Panc1 (cell line): Measurements from ENCODE around the gene MED13. TPM values are rescaled to one million over a fixed set of nuclear protein-coding genes. Genes with fewer than 3 reads are reported as not detected.

Experiments used
- ATAC-seq: fragments of 200-7000 bp; cut with Tn5 transposase; 2 replicates; pipeline ENCODE4 v1.9.1; 2020; ENCODE audit warnings: mild to moderate bottlenecking, moderate library complexity
- BruUV-seq: library from RNA; stranded (reverse); fragments of 400-500 nt; replicated peaks from 2 replicates; lab custom pipeline; 2021; lab: Mats Ljungman, UMichigan
- CTCF ChIA-PET: fragments of 300-600 bp; sonication (Branson Sonifier 250); formaldehyde crosslinking; loops from one replicate; lab custom pipeline; 2022; ENCODE audit warnings: antibody characterized with exemption; lab: Charles Lee
- POLR2A ChIA-PET: fragments of 300-600 bp; sonication (Branson Sonifier 250); formaldehyde crosslinking; loops from one replicate; lab custom pipeline; 2022; ENCODE audit warnings: antibody characterized with exemption; lab: Charles Lee
- DNase-seq: peaks from one replicate; pipeline ENCODE4 v3.0.0-alpha.2; 2010; ENCODE audit warnings: low read depth, low spot score
- H3K27ac ChIP-seq: 2 replicates; pipeline ENCODE4 v1.5.1; 2011; ENCODE audit warnings: mild to moderate bottlenecking, low read length, inconsistent platforms
- H3K27me3 ChIP-seq: fragments of 200-500 bp; sonication (Bioruptor generic); 2 replicates; pipeline ENCODE4 v1.6.0; 2014; ENCODE audit warnings: low read length, inconsistent platforms; ENCODE audit not compliant: control insufficient read depth, insufficient read depth
- H3K36me3 ChIP-seq: fragments of 200-500 bp; sonication (Bioruptor generic); 2 replicates; pipeline ENCODE4 v1.5.1; 2014; ENCODE audit warnings: inconsistent platforms, mild to moderate bottlenecking, low read length, moderate library complexity; ENCODE audit not compliant: control insufficient read depth, insufficient read depth
- H3K4me1 ChIP-seq: 2 replicates; pipeline ENCODE4 v1.5.1; 2011; ENCODE audit warnings: inconsistent platforms, mild to moderate bottlenecking, low read length, moderate library complexity; ENCODE audit not compliant: control insufficient read depth, insufficient read depth
- H3K4me3 ChIP-seq, 2 experiments: 2 replicates each; pipeline ENCODE4 v1.5.1; 2011 to 2012; ENCODE audit warnings: low read depth in 2 of 2, low read length in 2 of 2, mild to moderate bottlenecking in 2 of 2, inconsistent platforms in 1 of 2, moderate library complexity in 1 of 2
- H3K9me3 ChIP-seq: fragments of 200-500 bp; sonication (Bioruptor generic); 2 replicates; pipeline ENCODE4 v1.5.1; 2014; ENCODE audit warnings: low read depth, mild to moderate bottlenecking, inconsistent platforms, low read length, moderate library complexity; ENCODE audit not compliant: control insufficient read depth, insufficient read depth
- CTCF ChIP-seq: fragments of 450-650 bp; IDR thresholded peaks from 2 replicates; pipeline ENCODE4 v1.5.1; 2017; ENCODE audit warnings: mild to moderate bottlenecking
- POLR2AphosphoS5 ChIP-seq: IDR thresholded peaks from 2 replicates; pipeline ENCODE4 v1.6.1; 2012; ENCODE audit warnings: mild to moderate bottlenecking, low read depth, low read length, moderate library complexity
- REST ChIP-seq, 2 experiments: IDR thresholded peaks; 2 replicates each; pipeline ENCODE4 v1.6.1; 2011 to 2012; ENCODE audit warnings: low read depth in 2 of 2, control low read depth in 1 of 2, low read length in 1 of 2, mild to moderate bottlenecking in 1 of 2, moderate library complexity in 1 of 2; ENCODE audit not compliant: insufficient read depth in 1 of 2
- SIN3A ChIP-seq: IDR thresholded peaks from 2 replicates; pipeline ENCODE4 v1.6.1; 2012; ENCODE audit warnings: low read depth, mild to moderate bottlenecking, low read length, moderate library complexity, borderline replicate concordance; ENCODE audit not compliant: insufficient read depth
- TCF7L2 ChIP-seq: IDR thresholded peaks from 2 replicates; pipeline ENCODE4 v1.6.1; 2011; ENCODE audit warnings: mild to moderate bottlenecking, low read depth, low read length, inconsistent platforms
- in situ Hi-C: cut with HindIII; loops from 2 replicates; pipeline ENCODE4 v1.10.0; 2016; ENCODE audit warnings: low sequenced_read_pairs, low pct_unique_long_range_greater_than_20kb
- intact Hi-C: fragments of 100-400 bp; cut with micrococcal nuclease; formaldehyde crosslinking; loops from one replicate; pipeline ENCODE4 v1.10.0; 2022; ENCODE audit not compliant: unreplicated experiment
- total RNA-seq: library from RNA; stranded (reverse); gene quantifications from one replicate; pipeline ENCODE4 v1.2.1, GENCODE V29; 2021; ENCODE audit not compliant: unreplicated experiment

The MED13 gene
- total RNA-seq, 1 experiment from 2014 or later: 69.5 TPM

- Histone ChIP-seq H3K27me3 (no peaks in the 10 kb centered on the region), H3K4me3 (no peak overlapping the region), H3K9me3 (no peaks in the 10 kb centered on the region), H3K36me3 (peaks cover 25% of the 10 kb centered on the region), H3K27ac (no peak overlapping the region), H3K4me1 (no peaks in the 10 kb centered on the region)
- CTCF ChIA-PET: no interaction called here
- no TSS peak for BruUV-seq
- intact Hi-C loops (no loop called here), in situ Hi-C loops (no loop called here)
- no peak for DNase-seq
- no peak for ATAC-seq
- TF ChIP-seq TCF7L2 (no peak), POLR2AphosphoS5 (no peak), REST (IDR thresholded peaks at IDR 0.05; ENCODE audit: insufficient read depth in 1 of 2, low read depth in 2 of 2, low read length in 1 of 2) (no peak), SIN3A (no peak), CTCF (no peak)
- POLR2A ChIA-PET: no interaction called here
Observed at GRCh38 chr17:61974115-61974514, 91.0 kb downstream of the MED13 start.

GRCh38 chr17:61972311-61972710, 92.8 kb downstream of the MED13 start:
- TF ChIP-seq POLR2AphosphoS5 (no peak), SIN3A (no peak), TCF7L2 (no peak), CTCF (no peak), REST (IDR thresholded peaks at IDR 0.05; ENCODE audit: insufficient read depth in 1 of 2, low read depth in 2 of 2, low read length in 1 of 2) (no peak)
- no peak overlapping the region for H3K4me3 ChIP-seq
- intact Hi-C loops: no loop called here
- ATAC-seq: no peak
- in situ Hi-C loops: no loop called here
- POLR2A ChIA-PET: interaction anchor here (0.7 kb wide), 1 partner anchor 1858 kb away, joined by 4 read pairs; no protein-coding TSS in a partner anchor
- CTCF ChIA-PET: no interaction called here
- DNase-seq: no peak
- no TSS peak for BruUV-seq
- no peak overlapping the region for H3K27ac ChIP-seq
- no peaks in the 10 kb centered on the region for H3K27me3 ChIP-seq
- no peaks in the 10 kb centered on the region for H3K9me3 ChIP-seq
- no peaks in the 10 kb centered on the region for H3K4me1 ChIP-seq
- H3K36me3 ChIP-seq: peaks cover 28% of the 10 kb centered on the region
